NCI-H2081 treated with DMSO at 0.1 percent for 48 hours (cell line): ENCODE data around the gene ZNF471.

Experiments used
- DNase-seq: peaks from one replicate; lab custom pipeline; 2025; lab: John Stamatoyannopoulos, UW

The ZNF471 gene

DNA sequence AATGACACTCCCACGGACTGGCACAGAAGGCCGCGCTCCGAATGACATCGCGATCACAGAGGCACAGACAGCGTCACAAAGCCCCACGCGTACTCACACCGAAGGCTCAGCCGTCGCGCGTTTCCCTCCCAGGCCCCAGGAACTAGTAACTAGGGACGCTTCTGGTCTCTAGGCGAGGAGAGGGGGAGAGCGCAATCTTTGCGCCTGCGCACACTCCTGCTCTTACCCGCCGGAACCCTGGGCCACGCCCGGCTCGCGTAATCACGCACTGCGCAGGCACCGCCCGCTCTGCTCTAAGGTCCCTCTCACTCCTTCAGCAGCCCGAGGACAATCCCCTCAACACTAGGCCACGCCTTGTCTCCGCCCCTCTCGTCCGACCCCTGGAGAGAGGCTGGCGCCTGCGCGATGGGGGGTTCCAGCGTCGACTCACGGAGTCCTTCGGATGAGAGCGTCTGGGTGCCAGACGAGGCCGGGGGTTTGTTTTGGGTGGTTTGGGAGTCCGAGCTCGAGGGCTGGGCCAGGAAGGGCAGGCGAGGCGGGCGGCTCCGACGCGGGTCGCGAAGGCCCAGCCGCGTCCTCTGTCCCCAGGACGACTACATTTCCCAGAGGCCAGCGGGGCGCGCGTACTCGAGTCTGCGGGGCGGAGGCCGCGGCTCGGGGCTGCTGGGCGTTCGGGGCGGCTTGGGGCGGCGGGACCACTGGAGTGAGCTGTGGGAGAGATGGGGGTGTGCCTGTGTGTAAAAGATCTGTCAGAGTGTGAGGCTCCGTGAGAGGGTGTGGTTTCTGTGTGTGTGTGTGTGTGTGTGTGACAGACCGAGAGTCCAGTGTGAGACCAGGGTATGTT, at the start of gene ZNF471:
Gene ZNF471 (plus strand): TSS at position 410 of the 844 bp plus-strand sequence. CDS start 3,717 bp downstream, outside the sequence.
- peak; percentile 80 for DNase-seq

DNA sequence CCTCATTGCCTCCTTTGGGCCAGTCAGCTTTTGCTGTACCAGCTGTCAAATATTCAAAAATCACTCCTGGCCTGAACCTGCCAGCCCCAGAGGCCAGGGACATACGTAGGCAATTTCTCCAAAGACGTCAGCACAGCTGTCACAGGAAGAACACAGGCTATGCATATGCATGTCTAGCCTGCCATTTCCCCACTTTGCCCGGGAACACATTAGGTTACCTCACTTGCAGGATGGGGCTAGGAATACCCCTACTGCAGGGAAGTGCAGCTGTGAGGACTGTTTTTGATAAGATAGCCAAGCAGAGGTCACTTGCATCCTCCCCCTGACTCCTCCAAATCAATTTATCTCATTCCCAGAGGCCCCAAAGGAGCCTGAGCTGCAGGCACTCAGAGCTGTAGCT, 33.3 kb upstream of the ZNF471 start:
- DNase-seq: no peak

DNA sequence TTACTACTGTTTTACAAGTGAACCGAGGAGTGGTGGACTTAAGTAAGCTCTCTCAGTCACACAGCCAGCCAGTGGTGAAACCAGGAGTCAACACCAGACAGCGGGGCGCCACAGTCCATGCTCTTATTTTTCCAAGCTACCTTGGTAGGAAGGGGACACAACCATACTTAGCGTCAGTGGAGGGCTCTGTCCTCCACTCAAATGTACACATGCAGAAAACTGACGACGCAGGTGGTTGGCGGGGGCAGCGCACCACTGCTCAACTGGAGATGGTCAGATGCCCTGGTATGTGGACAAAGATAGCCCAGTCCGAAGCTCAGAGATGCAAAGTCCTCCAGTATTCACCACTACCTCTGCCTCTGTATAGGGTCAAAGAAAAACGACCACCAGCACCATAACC, 31.6 kb upstream of the ZNF471 start:
- no peak for DNase-seq

DNA sequence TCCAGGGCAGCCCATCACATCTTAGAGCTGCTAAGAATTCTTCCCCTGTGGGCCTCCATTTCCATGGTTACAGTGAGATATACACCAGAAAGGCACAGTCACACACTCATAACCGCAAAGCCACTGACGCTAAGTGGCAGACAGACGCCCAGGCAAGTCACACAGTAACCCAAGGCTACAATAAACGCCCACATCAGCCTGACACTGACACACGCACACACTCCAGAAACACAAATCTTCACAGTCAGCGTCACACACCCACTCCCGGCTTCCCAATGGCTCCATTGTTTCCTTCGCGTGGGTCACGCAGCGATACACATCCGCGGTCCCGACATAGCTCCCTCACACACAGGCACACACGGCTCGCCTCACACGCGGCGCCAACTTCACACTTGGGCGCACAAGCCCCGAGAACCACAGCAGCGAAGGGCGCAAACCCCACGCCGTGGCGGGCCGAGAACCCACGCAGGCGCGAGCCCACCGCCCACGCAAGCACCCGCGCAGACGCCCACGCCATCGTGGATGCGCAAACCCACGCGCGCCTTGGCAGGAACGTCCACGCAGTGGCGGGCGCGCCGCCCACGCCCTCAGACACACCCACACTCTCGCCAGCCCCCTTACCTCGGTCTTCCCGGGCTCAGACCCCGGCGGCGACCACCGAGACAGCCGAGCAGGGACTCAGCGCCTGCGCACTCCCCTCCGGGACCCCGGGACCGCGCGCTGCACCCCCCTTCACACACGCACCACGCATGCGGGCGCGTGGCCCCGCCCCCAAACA, 30.8 kb upstream of the ZNF471 start, which contains the start of gene ZNF667:
Gene ZNF667 (minus strand): TSS at position 695 of the 778 bp plus-strand sequence. CDS start 14,975 bp downstream, outside the sequence.
- DNase-seq: no peak

DNA sequence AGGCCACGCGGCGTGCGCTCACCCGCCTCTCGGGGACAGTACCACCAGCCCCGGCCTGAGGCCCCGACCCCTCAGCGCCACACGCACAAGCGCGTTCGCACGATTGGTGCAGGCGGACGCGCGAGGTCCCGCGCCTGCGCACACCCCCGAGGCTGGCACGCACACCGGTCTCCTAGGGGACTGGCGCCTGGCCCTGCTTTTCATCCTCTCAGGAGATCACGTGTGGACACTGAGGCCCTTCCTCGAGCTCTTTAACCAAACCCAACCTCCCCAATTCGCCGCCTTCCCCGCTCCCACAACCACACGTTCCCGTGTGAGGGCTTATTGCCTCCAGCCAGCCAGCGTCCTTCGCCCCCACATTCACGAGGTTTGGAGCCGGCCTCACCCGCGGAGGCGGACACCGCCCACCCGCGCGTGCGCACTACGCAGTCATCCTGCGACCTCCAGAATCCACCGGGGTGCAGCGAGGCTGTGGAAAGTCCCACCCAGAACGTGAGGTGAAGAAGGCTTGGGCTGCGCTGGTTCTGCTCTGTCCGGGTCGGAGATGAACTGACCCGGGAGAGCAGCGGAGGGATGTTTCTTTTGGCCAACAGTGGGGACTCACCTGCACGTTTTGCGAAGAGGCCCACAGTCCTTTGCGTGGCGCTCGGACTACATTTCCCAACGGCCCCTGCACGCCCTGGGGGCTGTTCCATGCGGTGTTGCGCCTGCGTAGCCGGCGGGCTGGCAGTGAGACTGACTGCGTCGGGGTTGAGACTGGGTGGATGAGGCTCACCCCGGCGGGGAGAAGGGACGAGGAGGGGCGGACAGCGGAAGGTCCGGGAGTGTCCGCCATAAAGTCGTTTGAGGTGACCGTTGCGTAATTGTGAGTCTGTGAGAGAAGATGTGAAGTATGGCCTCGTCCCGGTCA, 30.0 kb upstream of the ZNF471 start:
- DNase-seq: peak; percentile 42

DNA sequence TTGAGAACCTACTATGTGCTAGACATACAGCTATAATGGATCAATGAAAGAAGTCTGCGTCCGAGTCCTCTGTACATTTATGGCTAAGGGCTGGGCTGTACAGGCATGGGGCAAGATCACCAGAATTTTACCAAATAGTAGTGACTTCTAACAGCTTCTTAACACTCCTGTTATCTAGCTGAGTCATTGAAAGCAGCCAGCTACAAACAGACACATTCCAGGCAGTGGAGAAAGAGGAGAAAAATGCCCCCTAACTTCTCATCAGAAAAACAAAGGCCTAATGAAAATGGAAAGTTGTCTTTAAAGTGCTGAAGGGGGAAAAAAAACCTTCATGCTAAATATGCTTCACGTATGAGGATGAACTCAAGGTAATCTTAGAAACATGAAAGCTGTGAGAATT, 16.3 kb upstream of the ZNF471 start:
- no peak for DNase-seq

DNA sequence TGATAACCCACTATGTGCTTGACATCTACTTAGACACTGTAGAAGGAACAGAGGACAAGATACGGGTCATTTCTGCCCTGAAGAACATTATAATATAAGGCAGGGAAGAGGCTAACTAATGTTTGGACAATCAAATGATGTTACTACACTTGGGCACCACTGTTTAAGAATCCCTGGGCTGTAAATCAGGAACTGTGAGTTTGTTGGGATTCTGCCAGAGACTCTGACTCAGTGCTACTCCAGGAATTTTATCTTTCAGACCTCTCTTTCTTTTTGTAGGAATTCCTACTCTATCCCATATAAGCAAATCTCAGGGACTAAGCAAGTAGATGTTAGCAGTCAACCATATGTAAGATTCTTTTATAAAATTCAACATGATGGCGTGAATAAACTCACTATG, 3.1 kb upstream of the ZNF471 start:
- DNase-seq: no peak

DNA sequence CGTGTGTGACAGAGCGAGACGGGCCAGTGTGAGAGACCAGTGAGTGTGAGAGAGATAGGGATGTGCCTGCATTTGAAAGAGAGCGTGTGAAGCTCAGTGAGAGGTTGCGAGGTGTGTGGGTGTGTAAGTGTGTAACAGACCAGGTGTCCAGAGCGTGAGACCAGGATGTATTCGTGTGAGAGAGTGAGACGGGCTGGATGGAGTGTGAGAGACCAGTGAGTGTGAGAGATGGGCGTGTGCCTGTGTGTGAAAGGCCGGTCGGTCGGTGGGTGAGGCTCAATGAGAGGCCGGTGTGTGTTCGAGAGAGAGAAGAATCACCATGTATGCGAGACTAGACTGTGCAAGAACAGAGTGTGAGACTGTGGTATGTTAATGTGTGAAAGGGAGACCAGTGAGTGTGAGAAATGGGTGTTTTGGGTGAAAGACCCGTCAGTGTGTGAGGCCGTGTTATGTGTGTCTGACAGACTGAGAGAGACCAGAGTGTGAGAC, 679 bp downstream of the ZNF471 start:
- no peak for DNase-seq

DNA sequence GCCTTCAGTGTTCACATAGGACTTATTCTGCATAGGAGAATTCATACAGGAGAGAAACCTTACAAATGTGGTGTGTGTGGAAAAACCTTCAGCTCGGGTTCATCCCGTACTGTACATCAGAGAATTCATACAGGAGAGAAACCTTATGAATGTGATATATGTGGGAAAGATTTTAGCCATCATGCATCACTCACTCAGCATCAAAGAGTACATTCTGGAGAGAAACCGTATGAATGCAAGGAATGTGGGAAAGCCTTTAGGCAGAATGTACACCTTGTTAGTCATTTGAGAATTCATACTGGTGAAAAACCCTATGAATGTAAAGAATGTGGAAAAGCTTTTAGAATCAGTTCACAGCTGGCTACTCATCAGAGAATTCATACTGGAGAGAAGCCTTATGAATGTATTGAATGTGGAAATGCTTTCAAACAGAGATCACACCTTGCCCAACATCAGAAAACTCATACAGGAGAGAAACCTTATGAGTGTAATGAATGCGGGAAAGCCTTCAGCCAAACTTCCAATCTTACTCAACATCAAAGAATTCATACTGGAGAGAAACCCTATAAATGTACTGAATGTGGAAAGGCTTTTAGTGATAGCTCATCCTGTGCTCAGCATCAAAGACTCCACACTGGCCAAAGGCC, 17.7 kb downstream of the ZNF471 start:
- DNase-seq: no peak

DNA sequence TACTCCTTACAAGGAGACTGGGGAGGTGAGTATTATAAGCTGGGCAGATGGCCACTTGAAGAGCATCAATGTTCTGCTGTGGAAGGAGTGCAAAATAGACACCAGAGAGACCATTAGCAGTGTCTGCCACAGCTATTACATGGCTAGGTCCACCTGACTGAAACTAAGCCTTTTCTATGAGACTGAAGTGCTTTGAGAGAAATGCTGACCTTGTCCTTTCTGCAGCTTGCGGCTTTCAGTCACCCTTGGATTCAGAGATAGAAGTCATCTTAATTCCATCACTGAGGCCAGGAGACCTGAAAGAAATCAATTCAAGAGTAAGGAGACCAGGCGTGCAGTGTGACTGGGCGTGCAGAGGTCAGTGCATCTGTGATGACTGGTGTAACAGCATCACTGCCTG, 29.8 kb downstream of the ZNF471 start:
- no peak for DNase-seq

DNA sequence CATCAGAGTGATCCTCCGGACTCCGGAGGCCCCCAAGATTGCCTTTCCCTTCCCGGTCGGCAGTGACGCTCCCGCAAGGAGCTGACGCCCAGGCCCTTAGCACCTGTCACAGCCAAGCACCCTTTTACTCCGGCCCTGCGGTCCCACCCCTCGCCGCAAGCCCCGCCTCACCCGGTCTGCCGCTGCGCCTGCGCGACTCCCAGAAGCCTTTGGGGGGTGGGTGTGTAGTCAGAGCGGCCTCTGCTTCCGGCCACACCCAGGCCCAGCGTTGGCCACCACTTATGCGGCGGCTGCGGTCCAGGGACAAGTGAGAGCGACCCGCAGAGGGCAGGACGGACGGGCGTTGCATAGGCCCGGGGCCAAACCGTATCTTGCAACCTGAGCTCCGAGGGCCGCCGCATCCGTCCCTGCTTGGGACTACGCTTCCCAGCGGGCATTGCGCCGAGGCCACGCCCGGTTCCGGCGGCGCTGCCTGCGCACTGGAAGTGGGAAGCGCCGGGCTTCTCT, 30.7 kb downstream of the ZNF471 start:
- peak; percentile 44 for DNase-seq

DNA sequence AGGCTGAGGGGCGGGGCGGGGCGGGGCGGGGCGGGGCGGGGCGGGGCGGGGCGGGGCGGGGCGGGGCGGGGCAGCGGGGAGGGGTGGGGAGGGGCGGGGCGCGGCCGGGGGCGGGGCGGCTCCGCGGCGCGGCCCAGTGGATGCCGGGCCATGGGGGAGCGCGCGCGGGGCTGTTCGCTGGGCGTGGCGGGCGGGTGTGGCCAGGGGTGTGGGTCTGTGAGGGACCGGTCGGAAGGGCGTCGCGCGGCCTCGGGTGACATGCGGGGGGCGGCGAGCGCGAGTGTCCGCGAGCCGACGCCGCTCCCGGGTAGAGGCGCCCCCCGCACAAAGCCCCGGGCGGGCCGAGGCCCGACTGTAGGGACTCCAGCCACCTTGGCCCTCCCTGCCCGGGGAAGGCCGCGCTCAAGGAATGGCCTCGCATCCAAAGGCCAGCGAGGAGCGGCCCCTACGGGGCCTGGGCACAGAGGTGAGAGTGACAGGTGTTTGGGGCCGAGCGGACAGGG, 31.2 kb downstream of the ZNF471 start, which contains the start of gene ZFP28:
Gene ZFP28 (plus strand): TSS at position 188 of the 503 bp plus-strand sequence. CDS start 71 bp downstream, at position 259.
- DNase-seq: peak; percentile 39

DNA sequence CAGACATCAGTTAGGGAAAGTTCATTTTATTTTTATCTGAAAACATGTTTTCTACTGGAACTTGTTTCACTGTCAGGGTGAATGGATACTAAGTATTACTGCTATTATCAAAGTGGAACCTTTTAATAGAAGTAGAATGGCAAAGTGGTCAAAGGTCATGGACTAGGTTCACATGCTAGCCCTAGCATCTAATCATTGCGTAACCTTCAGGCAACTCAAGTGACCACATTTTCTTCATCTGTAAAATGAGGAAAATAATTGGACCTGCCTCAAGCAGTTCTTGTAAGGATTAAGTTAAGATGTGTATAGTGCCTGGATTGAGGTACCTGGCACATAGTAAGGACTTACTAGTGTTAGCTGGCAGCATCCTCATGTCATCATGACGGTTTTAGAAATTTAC, 36.1 kb downstream of the ZNF471 start:
- DNase-seq: no peak

DNA sequence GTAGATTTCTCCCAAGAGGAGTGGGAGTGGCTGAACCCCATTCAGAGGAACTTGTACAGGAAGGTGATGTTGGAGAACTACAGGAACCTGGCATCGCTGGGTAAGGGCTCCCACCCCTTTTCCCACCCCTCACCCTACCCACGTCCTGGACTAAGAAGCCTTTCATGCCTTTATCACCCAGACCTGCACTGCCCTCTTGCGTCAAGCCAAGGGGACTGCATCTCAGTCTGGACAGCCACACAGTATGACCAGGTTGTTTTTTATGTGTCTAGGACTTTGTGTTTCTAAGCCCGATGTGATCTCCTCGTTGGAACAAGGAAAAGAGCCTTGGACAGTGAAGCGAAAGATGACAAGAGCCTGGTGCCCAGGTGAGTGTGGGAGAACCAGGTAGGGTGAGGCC, 39.9 kb downstream of the ZNF471 start:
- no peak for DNase-seq

DNA sequence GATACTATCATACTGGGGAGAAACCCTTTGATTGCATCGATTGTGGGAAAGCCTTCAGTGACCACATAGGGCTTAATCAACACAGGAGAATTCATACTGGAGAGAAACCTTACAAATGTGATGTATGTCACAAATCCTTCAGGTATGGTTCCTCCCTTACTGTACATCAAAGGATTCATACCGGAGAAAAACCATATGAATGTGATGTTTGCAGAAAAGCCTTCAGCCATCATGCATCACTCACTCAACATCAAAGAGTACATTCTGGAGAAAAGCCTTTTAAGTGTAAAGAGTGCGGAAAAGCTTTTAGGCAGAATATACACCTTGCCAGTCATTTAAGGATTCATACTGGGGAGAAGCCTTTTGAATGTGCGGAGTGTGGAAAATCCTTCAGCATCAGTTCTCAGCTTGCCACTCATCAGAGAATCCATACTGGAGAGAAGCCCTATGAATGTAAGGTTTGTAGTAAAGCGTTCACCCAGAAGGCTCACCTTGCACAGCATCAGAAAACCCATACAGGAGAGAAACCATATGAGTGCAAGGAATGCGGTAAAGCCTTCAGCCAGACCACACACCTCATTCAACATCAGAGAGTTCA, 46.7 kb downstream of the ZNF471 start:
- DNase-seq: no peak

DNA sequence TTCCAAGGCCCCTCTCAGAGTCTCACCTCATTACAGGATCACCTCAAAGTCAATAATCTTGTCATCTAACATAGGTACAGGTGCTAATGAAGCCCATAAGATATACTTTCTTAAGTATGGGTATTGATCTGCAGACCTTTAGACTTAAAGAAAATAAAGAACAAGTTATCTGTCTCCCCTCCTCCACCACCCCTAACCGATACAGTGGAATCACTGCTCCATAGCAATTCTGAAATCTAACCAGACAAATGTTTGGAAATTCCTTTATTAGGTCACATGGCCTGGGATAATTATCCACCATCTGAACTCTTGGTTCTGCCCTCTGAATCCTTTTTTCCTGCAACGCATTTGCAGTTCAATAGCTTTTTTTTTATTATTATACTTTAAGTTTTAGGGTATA, 55.1 kb downstream of the ZNF471 start:
- DNase-seq: no peak

DNA sequence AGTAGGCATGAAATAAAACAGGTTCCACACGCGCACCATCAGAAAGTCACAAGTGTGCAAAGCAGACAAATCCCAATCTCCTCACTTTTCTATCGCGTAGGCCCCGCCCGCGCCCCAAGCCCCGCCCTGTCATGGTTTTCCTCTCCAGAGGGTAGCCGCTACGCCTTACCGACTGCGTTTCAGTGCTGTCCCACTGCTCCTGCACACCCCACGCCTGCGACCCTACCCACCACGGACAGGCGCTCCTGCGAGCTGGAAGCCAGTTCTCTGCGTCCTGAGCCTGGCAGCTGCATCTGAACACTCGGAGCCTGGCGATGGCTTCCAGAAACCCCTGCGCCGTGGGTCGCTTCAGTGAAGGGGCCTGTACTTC, 59.2 kb downstream of the ZNF471 start:
- no peak for DNase-seq

DNA sequence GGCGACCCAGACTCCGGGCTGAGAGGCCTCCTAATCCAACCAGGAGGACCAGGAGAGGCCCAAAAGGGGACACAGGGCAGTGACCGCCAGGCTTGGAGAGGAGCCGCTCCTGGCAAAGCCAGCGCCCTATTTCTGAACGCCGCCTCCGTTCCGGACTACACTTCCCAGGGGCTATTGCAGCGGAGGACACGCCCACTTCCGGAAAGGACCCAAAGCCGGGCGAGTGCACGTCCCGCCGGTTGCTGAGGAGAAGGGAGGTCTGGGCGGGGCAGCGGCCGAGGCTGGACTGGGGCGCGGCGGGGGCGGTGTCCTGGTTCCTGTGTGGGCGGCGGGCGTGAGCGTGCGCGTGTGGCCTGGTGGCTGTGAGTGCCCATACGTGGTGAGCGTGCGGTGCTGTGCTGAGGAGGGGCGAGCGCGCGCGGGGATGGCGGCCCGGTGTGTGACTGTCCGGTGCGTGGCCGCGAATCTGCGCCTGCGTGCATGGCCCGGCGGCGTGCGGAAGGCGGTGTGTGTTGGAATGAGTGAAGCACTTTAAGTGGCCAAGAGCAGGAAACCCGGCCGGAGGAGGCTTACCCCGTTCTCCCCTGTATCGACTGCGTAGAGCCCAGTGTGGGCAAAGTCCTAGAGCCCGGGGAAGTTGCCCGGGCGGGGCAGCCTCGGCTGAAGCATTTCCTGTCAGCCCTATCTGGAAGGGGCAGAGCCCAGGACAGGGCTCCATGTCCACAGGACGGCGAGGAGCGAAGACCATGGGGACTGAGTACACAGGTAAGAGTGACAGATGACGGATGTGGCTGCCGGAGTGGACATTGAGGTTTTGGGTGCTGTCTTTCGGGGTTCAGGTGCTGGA, 59.8 kb downstream of the ZNF471 start, which contains the start of gene ZNF470:
Gene ZNF470 (plus strand): TSS at position 195 of the 847 bp plus-strand sequence. CDS start 2,844 bp downstream, outside the sequence.
- peak; percentile 3 for DNase-seq

DNA sequence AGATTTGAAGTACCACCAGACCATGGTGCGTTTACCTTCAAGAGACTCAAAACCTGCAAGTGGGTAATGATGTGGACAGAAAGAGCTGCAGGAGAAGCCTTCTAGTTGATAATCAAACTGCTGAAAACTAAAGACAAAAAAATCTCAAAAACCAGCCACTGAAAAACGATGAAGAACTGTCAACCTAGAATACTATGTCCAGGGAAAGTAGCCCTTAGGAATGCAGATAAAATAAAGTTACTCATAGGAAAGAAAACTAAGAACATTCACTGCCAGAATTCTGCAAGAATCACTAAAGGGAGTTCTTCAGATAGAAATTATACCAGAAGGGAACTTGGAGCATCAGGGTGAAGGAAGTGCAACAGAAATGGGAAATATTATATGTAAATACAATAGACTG, 64.9 kb downstream of the ZNF471 start:
- DNase-seq: no peak
